Measurements from ENCODE around the gene CAMTA1. TPM values are rescaled to one million over a fixed set of nuclear protein-coding genes. Genes with fewer than 3 reads are reported as not detected.
"Not testable (repeated sequence)": the region's sequence is repeated elsewhere in the genome, so short reads cannot be mapped to it uniquely, and the experiment has no call there.

The CAMTA1 gene
- total RNA-seq, 2 donors from 2014 or later = 105 to 113 TPM

GRCh38 chr1:7326366-7326765 lies 541.1 kb downstream of the CAMTA1 start:
- Histone ChIP-seq H3K9me3 (no peaks in the 10 kb centered on the region), H3K4me1 (ENCODE audit: control insufficient read depth in 1 of 2, low read depth in 2 of 2) (no peaks in the 10 kb centered on the region), H3K36me3 (no peaks in the 10 kb centered on the region), H3K27me3 (replicated peaks; ENCODE audit: insufficient read depth) (no peaks in the 10 kb centered on the region), H3K27ac (no peak overlapping the region), H3K4me3 (no peak overlapping the region)
- ATAC-seq (ENCODE audit: insufficient number of reproducible peaks, low FRiP score, low read depth) = no peak
- DNase-seq (ENCODE audit: low spot score) = no peak
- no peak for TF ChIP-seq CTCF (IDR thresholded peaks at IDR 0.05)

- no peaks in the 10 kb centered on the region for H3K36me3 ChIP-seq
- no peak for ATAC-seq (ENCODE audit: insufficient number of reproducible peaks, low FRiP score, low read depth)
Measured at GRCh38 chr1:7327849-7328248, 542.6 kb downstream of the CAMTA1 start.

GRCh38 chr1:7329868-7330615 lies 544.8 kb downstream of the CAMTA1 start:
- no peaks in the 10 kb centered on the region for H3K36me3 ChIP-seq
- no peaks in the 10 kb centered on the region for H3K4me1 ChIP-seq (ENCODE audit: control insufficient read depth in 1 of 2, low read depth in 2 of 2)
- no peaks in the 10 kb centered on the region for H3K27me3 ChIP-seq (replicated peaks; ENCODE audit: insufficient read depth)
- H3K4me3 ChIP-seq = no peak overlapping the region
- ATAC-seq (ENCODE audit: insufficient number of reproducible peaks, low FRiP score, low read depth) = no peak
- no peak for TF ChIP-seq CTCF (IDR thresholded peaks at IDR 0.05)
- no peak for DNase-seq (ENCODE audit: low spot score)
- no peak overlapping the region for H3K27ac ChIP-seq
- no peaks in the 10 kb centered on the region for H3K9me3 ChIP-seq

More at GRCh38 chr1:7327849-7328248, 542.6 kb downstream of the CAMTA1 start:
- H3K9me3 ChIP-seq = no peaks in the 10 kb centered on the region
- H3K27ac ChIP-seq = no peak overlapping the region
- H3K4me1 ChIP-seq (ENCODE audit: control insufficient read depth in 1 of 2, low read depth in 2 of 2) = no peaks in the 10 kb centered on the region
- H3K27me3 ChIP-seq (replicated peaks; ENCODE audit: insufficient read depth) = no peaks in the 10 kb centered on the region
- DNase-seq (ENCODE audit: low spot score) = no peak
- no peak for TF ChIP-seq CTCF (IDR thresholded peaks at IDR 0.05)
- no peak overlapping the region for H3K4me3 ChIP-seq

GRCh38 chr1:7330726-7331125 lies 545.5 kb downstream of the CAMTA1 start:
- H3K9me3 ChIP-seq; ATAC-seq (ENCODE audit: insufficient number of reproducible peaks, low FRiP score, low read depth); H3K27me3 ChIP-seq (replicated peaks; ENCODE audit: insufficient read depth); DNase-seq (ENCODE audit: low spot score); H3K4me1 ChIP-seq (ENCODE audit: control insufficient read depth in 1 of 2, low read depth in 2 of 2); H3K4me3 ChIP-seq; H3K36me3 ChIP-seq; H3K27ac ChIP-seq: not testable (repeated sequence)

- no peak for ATAC-seq (ENCODE audit: insufficient number of reproducible peaks, low FRiP score, low read depth)
- Histone ChIP-seq H3K9me3 (no peaks in the 10 kb centered on the region), H3K27ac (no peak overlapping the region), H3K27me3 (replicated peaks; ENCODE audit: insufficient read depth) (no peaks in the 10 kb centered on the region), H3K4me1 (ENCODE audit: control insufficient read depth in 1 of 2, low read depth in 2 of 2) (no peaks in the 10 kb centered on the region), H3K4me3 (no peak overlapping the region), H3K36me3 (no peaks in the 10 kb centered on the region)
- DNase-seq (ENCODE audit: low spot score) = no peak
- no peak for TF ChIP-seq CTCF (IDR thresholded peaks at IDR 0.05)
Measured at GRCh38 chr1:7331926-7332535, 546.8 kb downstream of the CAMTA1 start.
